Endothelial cell of umbilical vein (primary cell): ENCODE data around the gene SPEN. TPM values are rescaled to one million over a fixed set of nuclear protein-coding genes. Genes with fewer than 3 reads are reported as not detected.
"Not testable (repeated sequence)": the region's sequence is repeated elsewhere in the genome, so short reads cannot be mapped to it uniquely, and the experiment has no call there.

ENCODE experiments used
- BruUV-seq: library from RNA; stranded (reverse); fragments of 400-500 nt; replicated peaks from 2 replicates; lab custom pipeline; 2021; lab: Mats Ljungman, UMichigan
- CTCF ChIA-PET: fragments of 300-600, 350-600 bp; sonication (Branson Sonifier 250); formaldehyde crosslinking; loops from one replicate; lab custom pipeline; 2021; ENCODE audit warnings: antibody characterized with exemption, inconsistent platforms; lab: Charles Lee
- POLR2A ChIA-PET: fragments of 300-600, 350-600 bp; sonication (Branson Sonifier 250); formaldehyde crosslinking; loops from one replicate; lab custom pipeline; 2021; ENCODE audit warnings: antibody characterized with exemption, inconsistent platforms; lab: Charles Lee
- DNase-seq: peaks from one replicate; pipeline ENCODE4 v3.0.0-alpha.2; 2011; ENCODE audit warnings: low read depth, low spot score
- FAIRE-seq: peaks from 2 replicates; lab custom pipeline; 2011; peaks lifted over from hg19 to GRCh38; lab: Jason Lieb, UNC
- H2AFZ ChIP-seq: 2 replicates; pipeline ENCODE4 v1.6.0; 2012; ENCODE audit warnings: low read depth, low read length, control low read depth, inconsistent platforms
- H3K27ac ChIP-seq: 2 replicates; pipeline ENCODE4 v1.5.1; 2011; ENCODE audit warnings: low read depth, mild to moderate bottlenecking, control low read depth, low read length, moderate library complexity; ENCODE audit not compliant: insufficient read depth
- H3K27me3 ChIP-seq, 2 experiments: 2 replicates each; pipeline versions ENCODE4 v1.6.0 to v1.6.1; 2011; ENCODE audit warnings: low read length in 2 of 2, mixed read lengths in 1 of 2; ENCODE audit not compliant: control insufficient read depth in 2 of 2, insufficient read depth in 2 of 2
- H3K36me3 ChIP-seq, 2 experiments: 2 replicates in 1 of 2; 3 replicates in 1 of 2; pipeline ENCODE4 v1.5.1; 2011; ENCODE audit warnings: low read length in 2 of 2, mild to moderate bottlenecking in 1 of 2, moderate library complexity in 1 of 2; ENCODE audit not compliant: control insufficient read depth in 2 of 2, insufficient read depth in 2 of 2; ENCODE audit errors: extremely low read depth in 1 of 2
- H3K4me1 ChIP-seq: 3 replicates; pipeline ENCODE4 v1.5.1; 2011; ENCODE audit warnings: mild to moderate bottlenecking, low read length; ENCODE audit not compliant: control insufficient read depth, insufficient read depth; ENCODE audit errors: extremely low read depth
- H3K4me2 ChIP-seq: 2 replicates; pipeline ENCODE4 v1.6.1; 2011; ENCODE audit warnings: low read length, control low read depth, mixed read lengths; ENCODE audit not compliant: insufficient read depth
- H3K4me3 ChIP-seq, 3 experiments: fragments of 200-600 bp in 1 of 3; sonication (generic), shearing (Covaris generic) in 1 of 3; replicated peaks in 1 of 3; 2 replicates each; pipeline ENCODE4 v1.5.1; 2011 to 2016; ENCODE audit warnings: control low read depth in 3 of 3, low read length in 3 of 3, mild to moderate bottlenecking in 2 of 3, inconsistent platforms in 1 of 3, low read depth in 1 of 3, moderate library complexity in 1 of 3; ENCODE audit not compliant: insufficient read depth in 1 of 3
- H3K79me2 ChIP-seq: 2 replicates; pipeline ENCODE4 v1.6.0; 2012; ENCODE audit warnings: low read length, inconsistent platforms; ENCODE audit not compliant: control insufficient read depth, insufficient read depth
- H3K9ac ChIP-seq: replicated peaks from 2 replicates; pipeline ENCODE3; 2011; ENCODE audit warnings: low read length, control low read depth; ENCODE audit not compliant: insufficient read depth; ENCODE audit errors: extremely low read depth
- H3K9me1 ChIP-seq: replicated peaks from 3 replicates; pipeline ENCODE4 v1.6.0; 2011; ENCODE audit warnings: mild to moderate bottlenecking, low read length; ENCODE audit not compliant: control insufficient read depth, insufficient read depth; ENCODE audit errors: extremely low read depth
- H3K9me3 ChIP-seq: replicated peaks from 2 replicates; pipeline ENCODE4 v1.5.1; 2012; ENCODE audit warnings: low read length, inconsistent platforms; ENCODE audit not compliant: control insufficient read depth, insufficient read depth
- H4K20me1 ChIP-seq: replicated peaks from 2 replicates; pipeline ENCODE3; 2011; ENCODE audit warnings: mild to moderate bottlenecking, low read length; ENCODE audit not compliant: control insufficient read depth, insufficient read depth; ENCODE audit errors: extremely low read depth
- CTCF ChIP-seq, 2 donors: IDR thresholded peaks; 1 replicate in 1 of 2; 2 replicates in 1 of 2; pipeline ENCODE4 v1.5.1; 2011; ENCODE audit warnings: low read length in 2 of 2, mild to moderate bottlenecking in 2 of 2, moderate library complexity in 2 of 2, control low read depth in 1 of 2, inconsistent platforms in 1 of 2, low read depth in 1 of 2; ENCODE audit not compliant: insufficient read depth in 1 of 2; ENCODE audit errors: extremely low read depth in 1 of 2
- EZH2 ChIP-seq: IDR thresholded peaks from 2 replicates; pipeline ENCODE4 v1.6.1; 2012; ENCODE audit warnings: borderline replicate concordance, low read depth, mild to moderate bottlenecking, moderate library complexity, low read length, inconsistent platforms; ENCODE audit not compliant: severe bottlenecking
- FOS ChIP-seq: IDR thresholded peaks from 2 replicates; pipeline ENCODE4 v1.6.1; 2011; ENCODE audit warnings: mild to moderate bottlenecking, low read length, moderate library complexity, borderline replicate concordance; ENCODE audit not compliant: insufficient read depth
- GATA2 ChIP-seq: IDR thresholded peaks from 2 replicates; pipeline ENCODE4 v1.7.0; 2011; ENCODE audit warnings: low read depth, mild to moderate bottlenecking, moderate library complexity, mixed read lengths, low read length; ENCODE audit not compliant: insufficient read length, insufficient read depth
- JUN ChIP-seq: IDR thresholded peaks from 2 replicates; pipeline ENCODE4 v1.6.1; 2011; ENCODE audit warnings: borderline replicate concordance, low read depth; ENCODE audit not compliant: insufficient read length, insufficient read depth
- MAX ChIP-seq: IDR thresholded peaks from 2 replicates; pipeline ENCODE4 v1.6.1; 2011; ENCODE audit not compliant: insufficient read depth, insufficient read length
- MYC ChIP-seq: IDR thresholded peaks from one replicate; pipeline ENCODE4 v1.6.1; 2011; ENCODE audit warnings: mild to moderate bottlenecking, low read depth, low read length
- POLR2AphosphoS5 ChIP-seq: IDR thresholded peaks from 2 replicates; pipeline ENCODE4 v1.6.1; 2012; ENCODE audit warnings: low read depth, mild to moderate bottlenecking, control low read depth, low read length, moderate library complexity; ENCODE audit not compliant: insufficient read depth
- dilution Hi-C: fragments of 300-500 bp; cut with MboI; formaldehyde crosslinking; loops from one replicate; pipeline ENCODE4 v1.15.0; 2019; ENCODE audit warnings: low sequenced_read_pairs; ENCODE audit not compliant: extremely low pct_ligation_motif_present
- intact Hi-C: fragments of 100-400 bp; cut with micrococcal nuclease; formaldehyde crosslinking; loops from one replicate; pipeline ENCODE4 v1.10.0; 2022
- polyA plus RNA-seq, 4 experiments: library from polyadenylated mRNA; depleted of rRNA in 3 of 4; stranded (reverse) in 3 of 4; unstranded in 1 of 4; fragments of >200 nt; gene quantifications; 2 replicates each; pipeline versions ENCODE4 v1.2.1 to v1.2.3, GENCODE V29; 2011 to 2012; ENCODE audit warnings: missing spikeins in 1 of 4
- total RNA-seq: library from RNA; stranded (reverse); gene quantifications from 2 replicates; pipeline ENCODE4 v1.2.3, GENCODE V29; 2021

SPEN gene
- total and polyA plus RNA-seq, 2 donors (not counting 3 experiments of a cell fraction or from before 2014, with no cell fraction given): 9.3 to 44.4 TPM

GRCh38 chr1:15828931-15829330 is 18.6 kb upstream of the SPEN start:
- H3K9me1 ChIP-seq, intact Hi-C loops, H3K4me1 ChIP-seq, H3K9me3 ChIP-seq, H2AFZ ChIP-seq, H3K27me3 ChIP-seq, H3K4me2 ChIP-seq, H3K27ac ChIP-seq, H3K4me3 ChIP-seq, dilution Hi-C loops, H3K9ac ChIP-seq, POLR2A ChIA-PET, BruUV-seq, H4K20me1 ChIP-seq, H3K79me2 ChIP-seq, DNase-seq, FAIRE-seq, H3K36me3 ChIP-seq: not testable (repeated sequence)
- CTCF ChIA-PET: interaction anchor here (3.1 kb wide), 1 partner anchor 14 kb away, joined by 21 read pairs; no protein-coding TSS in a partner anchor

- POLR2A ChIA-PET: no interaction called here
- Histone ChIP-seq H3K4me2 (no peak overlapping the region), H4K20me1 (no peaks in the 10 kb centered on the region), H3K27me3 (no peaks in the 10 kb centered on the region), H3K9me3 (no peaks in the 10 kb centered on the region), H3K36me3 (no peaks in the 10 kb centered on the region), H3K9me1 (no peaks in the 10 kb centered on the region), H3K4me1 (peaks cover 3% of the 10 kb centered on the region), H3K4me3 (no peak overlapping the region), H3K79me2 (peaks cover 8% of the 10 kb centered on the region), H3K9ac (no peak overlapping the region), H2AFZ (no peak overlapping the region), H3K27ac (no peak overlapping the region)
- BruUV-seq: no TSS peak
- dilution Hi-C loops: no loop called here
- DNase-seq (no peak), FAIRE-seq (no peak)
- CTCF ChIA-PET: interaction anchor here (1.0 to 3.1 kb wide), 2 partner anchors 16 to 53 kb away, joined by 3 to 21 read pairs; no protein-coding TSS in a partner anchor
- intact Hi-C loops: no loop called here
- TF ChIP-seq POLR2AphosphoS5 (no peak), MYC (no peak), GATA2 (no peak), EZH2 (no peak), FOS (no peak), JUN (no peak), MAX (no peak), CTCF (IDR thresholded peaks at IDR 0.05; ENCODE audit: extremely low read depth in 1 of 2, insufficient read depth in 1 of 2, low read depth in 1 of 2, low read length in 2 of 2) (no peak)
Observed at GRCh38 chr1:15830258-15830657, 17.2 kb upstream of the SPEN start.
